T-helper 1 cell treated with Interleukin-12 subunit alpha and Interleukin-12 subunit beta and Interleukin-4 antibody, amounts not matched to agents 30 μg/mL and 1 μg/mL, for 36 hours (primary cell): ENCODE data around the gene SCFD2.
"Not testable (repeated sequence)": the region's sequence is repeated elsewhere in the genome, so short reads cannot be mapped to it uniquely, and the experiment has no call there.

ENCODE experiments used
- H3K27ac Mint-ChIP-seq: one replicate; pipeline ENCODE4 v1.8.0; 2021; ENCODE audit warnings: mild to moderate bottlenecking, mixed read lengths
- H3K27me3 Mint-ChIP-seq: one replicate; pipeline ENCODE4 v1.8.0; 2021; ENCODE audit warnings: low read depth, mixed read lengths
- H3K36me3 Mint-ChIP-seq: one replicate; pipeline ENCODE4 v1.8.0; 2021; ENCODE audit warnings: low read depth, mixed read lengths
- H3K4me1 Mint-ChIP-seq: one replicate; pipeline ENCODE4 v1.8.0; 2021; ENCODE audit warnings: low read depth, mixed read lengths
- H3K4me3 Mint-ChIP-seq: one replicate; pipeline ENCODE4 v1.8.0; 2021; ENCODE audit warnings: mild to moderate bottlenecking, moderate library complexity, mixed read lengths
- H3K9me3 Mint-ChIP-seq: one replicate; pipeline ENCODE4 v1.8.0; 2021; ENCODE audit warnings: mixed read lengths

SCFD2 gene

GRCh38 chr4:53314252-53314651 lies 51.6 kb downstream of the SCFD2 start:
- Mint-ChIP-seq H3K4me1 (peaks cover 7% of the 10 kb centered on the region), H3K27ac (no peak overlapping the region), H3K27me3 (no peaks in the 10 kb centered on the region), H3K9me3 (no peaks in the 10 kb centered on the region), H3K4me3 (no peak overlapping the region), H3K36me3 (peaks cover 5% of the 10 kb centered on the region)

GRCh38 chr4:53313510-53313909 lies 52.4 kb downstream of the SCFD2 start:
- no peak overlapping the region for H3K27ac Mint-ChIP-seq
- H3K36me3 Mint-ChIP-seq: peaks cover 5% of the 10 kb centered on the region
- peaks cover 7% of the 10 kb centered on the region for H3K4me1 Mint-ChIP-seq
- H3K27me3 Mint-ChIP-seq: no peaks in the 10 kb centered on the region
- no peaks in the 10 kb centered on the region for H3K9me3 Mint-ChIP-seq
- H3K4me3 Mint-ChIP-seq: no peak overlapping the region

- H3K27ac Mint-ChIP-seq: no peak overlapping the region
- H3K4me3 Mint-ChIP-seq: no peak overlapping the region
- peaks cover 18% of the 10 kb centered on the region for H3K36me3 Mint-ChIP-seq
- H3K27me3 Mint-ChIP-seq: no peaks in the 10 kb centered on the region
- H3K4me1 Mint-ChIP-seq: peaks cover 2% of the 10 kb centered on the region
- peaks cover 4% of the 10 kb centered on the region for H3K9me3 Mint-ChIP-seq
Observed at GRCh38 chr4:53309321-53310040, 56.4 kb downstream of the SCFD2 start.

GRCh38 chr4:53307819-53308780 lies 57.8 kb downstream of the SCFD2 start:
- Mint-ChIP-seq H3K4me1 (peaks cover 2% of the 10 kb centered on the region), H3K4me3 (no peak overlapping the region), H3K36me3 (peaks cover 21% of the 10 kb centered on the region), H3K27me3 (no peaks in the 10 kb centered on the region), H3K9me3 (peaks cover 9% of the 10 kb centered on the region), H3K27ac (no peak overlapping the region)

GRCh38 chr4:53307210-53307609 lies 58.7 kb downstream of the SCFD2 start:
- Mint-ChIP-seq H3K27me3 (no peaks in the 10 kb centered on the region), H3K4me3 (no peak overlapping the region), H3K36me3 (peaks cover 20% of the 10 kb centered on the region), H3K27ac (no peak overlapping the region), H3K4me1 (peaks cover 2% of the 10 kb centered on the region), H3K9me3 (peaks cover 9% of the 10 kb centered on the region)

GRCh38 chr4:53306729-53307128 lies 59.1 kb downstream of the SCFD2 start:
- H3K27me3 Mint-ChIP-seq: no peaks in the 10 kb centered on the region
- H3K27ac Mint-ChIP-seq: no peak overlapping the region
- peaks cover 9% of the 10 kb centered on the region for H3K9me3 Mint-ChIP-seq
- peaks cover 2% of the 10 kb centered on the region for H3K4me1 Mint-ChIP-seq
- no peak overlapping the region for H3K4me3 Mint-ChIP-seq
- peaks cover 20% of the 10 kb centered on the region for H3K36me3 Mint-ChIP-seq

GRCh38 chr4:53292209-53292608 lies 73.7 kb downstream of the SCFD2 start:
- H3K27me3 Mint-ChIP-seq, H3K27ac Mint-ChIP-seq, H3K4me1 Mint-ChIP-seq, H3K36me3 Mint-ChIP-seq, H3K4me3 Mint-ChIP-seq: not testable (repeated sequence)
- peaks cover 67% of the 10 kb centered on the region for H3K9me3 Mint-ChIP-seq

- Mint-ChIP-seq H3K4me3 (no peak overlapping the region), H3K27me3 (no peaks in the 10 kb centered on the region), H3K27ac (no peak overlapping the region), H3K9me3 (peaks cover 21% of the 10 kb centered on the region), H3K4me1 (no peaks in the 10 kb centered on the region), H3K36me3 (peaks cover 1% of the 10 kb centered on the region)
Observed at GRCh38 chr4:53281438-53281837, 84.4 kb downstream of the SCFD2 start.

GRCh38 chr4:53280846-53281245 lies 85.0 kb downstream of the SCFD2 start:
- Mint-ChIP-seq H3K27ac (no peak overlapping the region), H3K4me3 (no peak overlapping the region), H3K36me3 (peaks cover 1% of the 10 kb centered on the region), H3K9me3 (peaks cover 21% of the 10 kb centered on the region), H3K4me1 (no peaks in the 10 kb centered on the region), H3K27me3 (no peaks in the 10 kb centered on the region)

- no peaks in the 10 kb centered on the region for H3K27me3 Mint-ChIP-seq
- H3K4me1 Mint-ChIP-seq: no peaks in the 10 kb centered on the region
- peaks cover 10% of the 10 kb centered on the region for H3K9me3 Mint-ChIP-seq
- no peak overlapping the region for H3K4me3 Mint-ChIP-seq
- H3K27ac Mint-ChIP-seq: no peak overlapping the region
- peaks cover 6% of the 10 kb centered on the region for H3K36me3 Mint-ChIP-seq
Observed at GRCh38 chr4:53274609-53275268, 91.1 kb downstream of the SCFD2 start.

- H3K27me3 Mint-ChIP-seq: no peaks in the 10 kb centered on the region
- no peak overlapping the region for H3K4me3 Mint-ChIP-seq
- H3K27ac Mint-ChIP-seq: no peak overlapping the region
- H3K9me3 Mint-ChIP-seq: peaks cover 3% of the 10 kb centered on the region
- no peaks in the 10 kb centered on the region for H3K4me1 Mint-ChIP-seq
- peaks cover 7% of the 10 kb centered on the region for H3K36me3 Mint-ChIP-seq
Observed at GRCh38 chr4:53273726-53274125, 92.1 kb downstream of the SCFD2 start.

- peaks cover 14% of the 10 kb centered on the region for H3K9me3 Mint-ChIP-seq
- no peaks in the 10 kb centered on the region for H3K4me1 Mint-ChIP-seq
- peaks cover 15% of the 10 kb centered on the region for H3K36me3 Mint-ChIP-seq
- no peak overlapping the region for H3K4me3 Mint-ChIP-seq
- H3K27me3 Mint-ChIP-seq: no peaks in the 10 kb centered on the region
- H3K27ac Mint-ChIP-seq: no peak overlapping the region
Observed at GRCh38 chr4:53267026-53267425, 98.8 kb downstream of the SCFD2 start.

- not testable (repeated sequence) for H3K4me3 Mint-ChIP-seq, H3K36me3 Mint-ChIP-seq, H3K27me3 Mint-ChIP-seq, H3K4me1 Mint-ChIP-seq, H3K27ac Mint-ChIP-seq
- H3K9me3 Mint-ChIP-seq: peaks cover 30% of the 10 kb centered on the region
Observed at GRCh38 chr4:53255986-53256385, 109.9 kb downstream of the SCFD2 start.

- Mint-ChIP-seq H3K4me1 (peaks cover under 1% of the 10 kb centered on the region), H3K36me3 (peaks cover 2% of the 10 kb centered on the region), H3K27ac (no peak overlapping the region), H3K4me3 (no peak overlapping the region), H3K9me3 (peaks cover 31% of the 10 kb centered on the region), H3K27me3 (no peaks in the 10 kb centered on the region)
Observed at GRCh38 chr4:53240573-53240972, 125.3 kb downstream of the SCFD2 start.
